ES-I3 (cell line): ENCODE results near the gene NPB.

ENCODE experiments used
- H3K36me3 ChIP-seq: 2 replicates; pipeline ENCODE4 v1.6.1; 2013; ENCODE audit warnings: mild to moderate bottlenecking, low read length, control low read depth, moderate library complexity; ENCODE audit not compliant: insufficient read depth
- H3K4me1 ChIP-seq: 2 replicates; pipeline ENCODE4 v1.6.1; 2013; ENCODE audit warnings: mild to moderate bottlenecking, control low read depth, low read length; ENCODE audit not compliant: insufficient read depth
- H3K9ac ChIP-seq: 2 replicates; pipeline ENCODE4 v1.6.1; 2013; ENCODE audit warnings: low read depth, mild to moderate bottlenecking, low read length, moderate library complexity
- H3K9me3 ChIP-seq: 2 replicates; pipeline ENCODE4 v1.6.1; 2013; ENCODE audit warnings: mild to moderate bottlenecking, low read length, moderate library complexity; ENCODE audit not compliant: control insufficient read depth, insufficient read depth

Gene NPB

DNA sequence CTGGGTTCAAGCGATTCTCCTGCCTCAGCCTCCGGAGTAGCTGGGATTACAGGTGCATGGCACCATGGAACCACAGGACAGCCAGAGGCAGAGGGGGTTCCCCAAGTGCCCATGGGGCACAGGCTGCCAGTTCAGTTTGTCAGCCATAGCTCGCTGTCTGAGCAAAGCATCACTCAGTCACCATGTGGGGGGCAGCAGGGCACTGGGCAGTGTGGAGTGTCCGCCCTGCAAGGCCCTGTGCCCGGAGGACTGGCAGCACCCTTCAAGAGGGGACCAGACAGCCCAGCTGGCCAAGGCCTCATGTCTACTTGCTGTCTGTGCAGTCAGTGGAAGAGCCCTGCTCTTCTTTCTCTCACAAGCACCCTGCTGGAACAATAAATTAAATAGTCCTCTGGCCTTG is 17.1 kb upstream of the NPB start:
- peaks cover 3% of the 10 kb centered on the region for H3K4me1 ChIP-seq
- no peak overlapping the region for H3K9ac ChIP-seq
- H3K36me3 ChIP-seq = peaks cover 41% of the 10 kb centered on the region
- H3K9me3 ChIP-seq = no peaks in the 10 kb centered on the region

DNA sequence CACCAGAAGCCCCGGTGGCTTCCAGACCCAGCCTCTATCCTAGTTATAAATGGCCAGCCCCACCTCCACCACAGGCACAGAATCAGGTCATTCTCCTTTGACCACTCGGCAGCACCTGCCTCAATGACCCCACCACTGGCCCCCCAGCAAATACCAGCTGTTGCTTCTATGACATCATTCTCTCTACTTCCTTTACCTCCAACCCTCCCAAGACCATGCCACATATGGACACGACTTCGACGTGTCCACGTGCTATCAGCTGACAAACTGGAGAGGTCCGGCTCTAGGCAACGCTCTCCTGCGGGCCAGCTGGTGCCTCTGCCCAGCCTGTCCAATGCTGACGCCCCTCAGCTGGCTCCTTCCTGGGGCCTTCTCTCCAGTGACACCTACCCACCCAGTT is 16.6 kb upstream of the NPB start:
- Histone ChIP-seq H3K9ac (no peak overlapping the region), H3K9me3 (no peaks in the 10 kb centered on the region), H3K36me3 (peaks cover 46% of the 10 kb centered on the region), H3K4me1 (peaks cover 8% of the 10 kb centered on the region)

DNA sequence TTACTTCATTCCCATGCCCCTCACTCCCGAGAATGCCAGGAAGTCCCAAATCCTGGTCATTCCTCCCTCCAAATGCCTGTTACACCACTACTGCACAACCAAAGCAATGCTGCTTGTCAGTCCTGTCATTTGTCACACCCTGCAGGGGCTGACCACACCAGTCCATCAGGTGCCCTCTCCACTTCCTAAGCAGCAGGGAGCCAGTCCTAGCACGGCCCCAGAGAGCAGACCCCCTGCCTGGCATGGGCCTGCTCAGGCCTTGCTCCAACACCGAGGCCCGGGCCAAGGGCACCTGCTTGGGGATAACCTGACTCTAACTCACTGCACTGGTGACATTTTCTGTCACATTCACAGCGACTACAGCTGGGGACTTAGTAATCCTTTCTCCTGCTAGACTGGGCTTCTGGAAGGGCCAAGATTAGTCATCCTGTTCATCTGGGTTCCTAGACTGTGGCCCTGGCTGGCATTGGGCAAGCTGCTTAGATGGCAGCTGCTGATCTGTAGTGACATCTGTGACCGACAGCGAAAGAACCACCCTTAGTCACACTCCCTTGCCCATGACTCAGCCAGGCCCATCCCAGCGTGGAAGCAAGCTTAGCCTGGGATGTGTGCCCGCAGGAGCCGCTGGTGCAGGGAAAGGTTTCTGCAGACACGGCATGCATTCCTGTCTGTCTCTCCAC is 16.0 kb upstream of the NPB start:
- no peak overlapping the region for H3K9ac ChIP-seq

DNA sequence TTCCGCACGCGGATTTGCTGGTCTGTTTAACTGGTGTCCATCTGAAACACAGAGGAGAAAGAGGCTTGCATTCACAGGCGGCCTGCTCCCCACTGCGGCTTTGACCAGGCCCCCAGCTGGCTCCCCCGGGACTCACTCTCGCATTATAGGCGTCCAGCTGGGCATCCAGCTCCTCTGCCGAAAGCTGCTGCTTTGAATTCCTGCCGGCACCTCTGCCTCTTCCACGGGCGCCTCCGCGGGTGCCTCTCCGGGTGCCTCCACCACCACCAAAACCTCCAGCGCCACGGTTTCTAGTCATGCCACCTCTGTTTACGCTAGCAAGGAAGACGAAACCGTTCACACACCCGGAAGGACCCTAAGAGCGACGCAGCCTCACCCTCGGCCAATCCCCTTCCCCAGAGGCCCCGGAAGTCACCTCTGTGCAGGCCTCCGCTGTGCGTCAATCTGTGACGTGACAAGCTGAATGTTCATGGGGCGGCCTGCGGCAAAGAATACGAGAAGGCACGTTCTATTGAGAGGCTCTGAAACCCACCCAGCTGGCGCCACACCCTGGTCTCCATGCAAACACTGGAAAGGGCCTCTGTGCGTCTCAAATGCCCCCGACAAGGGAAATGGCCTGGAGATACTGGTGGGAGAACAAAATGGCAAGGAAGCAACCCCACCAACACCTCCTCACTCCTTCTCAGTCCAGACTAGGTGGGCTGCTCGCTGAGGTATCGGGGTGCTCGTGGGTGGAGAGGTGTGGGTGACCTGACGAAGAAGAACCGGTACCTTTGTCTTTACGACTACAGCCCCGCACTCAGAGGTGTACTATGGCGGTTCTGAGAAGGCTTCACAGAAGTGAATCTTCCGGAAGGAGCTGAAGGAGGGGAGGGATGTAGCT is 13.7 kb upstream of the NPB start:
- Histone ChIP-seq H3K4me1 (peaks cover 8% of the 10 kb centered on the region), H3K9me3 (no peaks in the 10 kb centered on the region), H3K9ac (no peak overlapping the region), H3K36me3 (peaks cover 40% of the 10 kb centered on the region)

More for the DNA sequence above, 16.0 kb upstream of the NPB start:
- Histone ChIP-seq H3K36me3 (peaks cover 45% of the 10 kb centered on the region), H3K4me1 (peaks cover 8% of the 10 kb centered on the region), H3K9me3 (no peaks in the 10 kb centered on the region)

DNA sequence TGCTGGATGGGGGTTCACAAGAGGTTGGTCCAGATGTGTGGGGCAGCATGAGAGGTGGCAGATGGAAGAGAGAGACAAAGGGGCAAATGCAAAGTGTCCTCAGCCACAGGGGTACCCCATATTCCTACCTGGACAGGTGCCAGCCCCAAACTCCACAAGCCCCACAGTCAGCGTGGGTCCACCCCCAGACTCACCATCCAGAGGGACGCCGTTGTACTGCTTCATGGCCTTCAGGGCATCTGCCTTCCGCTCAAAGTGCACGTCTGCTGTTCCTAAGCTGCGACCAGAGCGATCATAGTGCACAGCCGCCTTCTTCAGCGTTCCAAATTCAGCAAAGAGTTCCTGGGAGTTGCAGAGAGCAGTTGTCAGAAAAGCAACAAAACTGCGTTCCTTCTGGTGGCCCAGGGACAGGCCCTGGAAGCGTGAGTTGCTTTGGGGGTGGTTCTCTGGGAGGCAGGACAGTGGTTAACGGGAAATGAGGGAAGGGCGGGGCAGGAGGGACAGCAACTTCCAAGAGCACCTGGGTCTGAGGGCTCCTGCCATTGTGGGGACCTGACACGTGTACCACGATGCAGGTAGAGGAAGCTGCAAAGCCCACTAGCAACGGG is 12.9 kb upstream of the NPB start:
- peaks cover 39% of the 10 kb centered on the region for H3K36me3 ChIP-seq

DNA sequence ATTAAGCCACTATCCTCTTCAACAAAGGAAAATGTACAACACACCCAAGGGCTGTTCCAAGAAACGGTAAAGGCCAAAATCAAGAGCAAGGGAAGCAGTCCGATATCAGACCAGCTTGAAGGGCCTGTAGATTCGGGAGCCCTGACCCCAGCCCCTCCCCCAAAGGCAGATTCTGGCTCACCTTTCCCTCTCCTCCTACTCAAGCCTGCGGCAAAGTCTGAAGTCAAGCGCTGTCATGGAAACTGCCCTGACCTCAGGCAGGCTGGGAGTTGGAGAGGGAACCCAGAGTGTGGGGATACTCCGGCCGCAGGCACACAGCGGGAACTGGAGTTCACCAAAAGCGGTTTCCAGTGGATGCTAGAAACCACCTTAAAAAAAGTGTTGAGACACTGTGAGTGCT is 12.4 kb upstream of the NPB start:
- Histone ChIP-seq H3K36me3 (peaks cover 38% of the 10 kb centered on the region), H3K9ac (no peak overlapping the region)

More for the DNA sequence above, 12.9 kb upstream of the NPB start:
- Histone ChIP-seq H3K9me3 (no peaks in the 10 kb centered on the region), H3K9ac (no peak overlapping the region), H3K4me1 (peaks cover 8% of the 10 kb centered on the region)

DNA sequence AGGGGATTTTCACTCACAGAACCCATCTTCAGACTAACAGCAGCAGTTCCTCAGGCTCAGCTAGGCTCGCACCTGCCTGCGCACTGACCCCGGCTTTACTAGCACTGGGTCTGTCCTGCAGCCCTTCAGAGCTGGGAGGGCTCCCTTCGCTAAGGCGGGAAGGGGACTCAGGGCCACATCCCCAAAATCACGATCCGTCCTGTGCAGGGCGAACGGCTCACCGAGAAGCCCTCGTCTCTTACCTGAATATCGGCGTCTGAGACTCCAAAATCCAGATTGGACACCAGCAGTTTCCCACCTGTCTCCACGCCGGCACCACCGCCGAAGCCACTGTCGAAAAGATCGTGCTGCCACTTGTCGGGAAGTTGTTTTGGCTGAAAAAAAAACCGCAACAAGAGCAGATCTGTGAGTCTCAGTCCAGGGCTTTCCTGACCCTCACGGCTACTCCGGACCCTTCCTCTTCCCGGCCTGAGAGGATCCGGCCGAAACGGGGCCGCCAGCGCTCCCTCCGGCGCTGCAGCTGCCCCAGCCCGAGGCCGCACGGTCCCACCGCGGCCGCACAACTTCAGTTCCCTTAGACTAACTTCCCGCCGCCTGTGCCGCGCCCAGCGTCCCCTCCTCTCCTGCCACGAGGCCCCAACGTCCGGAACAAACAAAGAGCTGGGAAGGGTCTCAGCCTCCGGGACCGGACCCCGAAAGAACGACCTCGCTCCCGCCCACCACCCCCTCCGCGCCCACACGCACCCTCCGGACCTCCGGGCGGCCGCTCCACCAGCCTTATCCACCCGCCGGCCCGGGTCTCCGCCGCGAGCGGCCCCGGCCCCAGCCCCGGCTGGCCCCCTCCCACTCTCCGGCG is 11.4 kb upstream of the NPB start:
- H3K4me1 ChIP-seq = peaks cover 8% of the 10 kb centered on the region
- no peaks in the 10 kb centered on the region for H3K9me3 ChIP-seq
- H3K9ac ChIP-seq = peak overlapping the region; percentile 93
- H3K36me3 ChIP-seq = peaks cover 43% of the 10 kb centered on the region

More for the DNA sequence above, 12.4 kb upstream of the NPB start:
- Histone ChIP-seq H3K4me1 (peaks cover 8% of the 10 kb centered on the region), H3K9me3 (no peaks in the 10 kb centered on the region)

DNA sequence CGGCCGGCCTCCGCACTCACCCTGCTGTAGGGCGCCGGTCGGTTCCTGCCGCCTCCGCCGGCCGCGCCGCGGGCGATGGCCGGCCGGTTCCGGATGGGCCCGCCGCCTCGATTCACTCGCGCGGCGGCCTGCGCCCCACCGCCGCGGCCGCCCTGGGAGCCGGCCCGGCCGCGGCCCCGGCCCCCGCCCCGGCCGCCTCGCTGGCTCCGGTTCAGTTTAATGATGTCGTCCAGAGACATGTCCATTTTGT is 10.8 kb upstream of the NPB start:
- Histone ChIP-seq H3K4me1 (peaks cover 8% of the 10 kb centered on the region), H3K36me3 (peaks cover 43% of the 10 kb centered on the region), H3K9ac (peak overlapping the region; percentile 93), H3K9me3 (no peaks in the 10 kb centered on the region)

DNA sequence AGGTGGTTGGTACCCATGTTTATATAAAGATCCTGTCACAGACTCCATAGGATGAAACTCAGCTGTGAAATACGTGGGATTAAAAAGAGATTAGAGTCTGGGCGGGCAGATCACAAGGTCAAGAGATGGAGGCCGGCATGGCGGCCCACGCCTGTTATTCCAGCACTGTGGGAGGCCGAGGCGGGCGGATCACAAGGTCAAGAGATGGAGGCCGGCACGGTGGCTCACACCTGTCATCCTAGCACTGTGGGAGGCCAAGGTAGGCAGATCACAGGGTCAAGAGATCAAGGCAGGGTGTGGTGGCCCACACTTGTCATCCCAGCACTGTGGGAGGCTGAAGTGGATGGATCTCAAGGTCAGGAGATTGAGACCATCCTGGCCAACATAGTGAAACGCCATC is 6.6 kb upstream of the NPB start:
- peaks cover 18% of the 10 kb centered on the region for H3K36me3 ChIP-seq
- no peak overlapping the region for H3K9ac ChIP-seq
- peaks cover under 1% of the 10 kb centered on the region for H3K4me1 ChIP-seq
- no peaks in the 10 kb centered on the region for H3K9me3 ChIP-seq

DNA sequence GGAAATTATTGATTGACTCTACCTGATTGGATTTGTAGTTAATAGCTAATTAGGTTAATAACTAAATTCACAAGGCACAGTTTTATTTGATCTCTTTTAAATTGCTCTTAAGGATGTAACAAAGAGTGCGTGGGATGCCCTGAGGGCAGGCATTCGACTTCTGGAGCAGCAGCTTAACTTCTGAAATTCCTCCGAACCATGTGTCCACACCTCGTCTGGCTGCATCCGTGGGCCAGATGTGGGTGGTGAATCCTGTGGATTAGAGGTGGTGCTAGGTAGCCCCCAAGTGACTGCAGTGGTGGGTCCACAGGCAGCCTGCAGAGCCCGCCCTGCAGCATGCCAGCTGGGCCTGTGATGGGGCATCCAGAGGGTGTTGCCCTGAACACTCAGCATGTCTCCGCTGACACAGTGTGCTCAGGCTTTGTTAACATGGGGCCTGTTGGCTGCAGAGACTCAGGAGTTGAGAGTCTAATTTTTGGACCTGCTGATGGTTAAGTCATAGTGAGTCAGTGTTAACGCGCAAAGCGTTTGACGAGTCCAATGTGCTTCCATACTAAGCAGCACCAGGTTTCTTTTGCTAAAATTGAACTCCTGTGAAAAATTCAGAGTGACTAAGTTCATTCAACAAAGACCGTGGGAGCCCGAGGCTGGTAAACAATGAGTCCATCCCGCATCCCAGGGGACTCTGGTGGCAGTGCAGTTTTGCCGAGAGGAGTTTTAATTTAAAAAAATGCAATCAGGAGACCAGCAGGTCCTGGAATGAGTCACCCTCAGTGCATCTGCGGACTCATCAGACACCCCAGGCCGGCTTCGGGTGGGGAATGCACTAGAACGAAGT is 3.8 kb upstream of the NPB start:
- no peak overlapping the region for H3K9ac ChIP-seq
- no peaks in the 10 kb centered on the region; the same call in 1 of the 2 replicates for H3K4me1 ChIP-seq
- peaks cover 18% of the 10 kb centered on the region; the same call in 1 of the 2 replicates for H3K36me3 ChIP-seq

DNA sequence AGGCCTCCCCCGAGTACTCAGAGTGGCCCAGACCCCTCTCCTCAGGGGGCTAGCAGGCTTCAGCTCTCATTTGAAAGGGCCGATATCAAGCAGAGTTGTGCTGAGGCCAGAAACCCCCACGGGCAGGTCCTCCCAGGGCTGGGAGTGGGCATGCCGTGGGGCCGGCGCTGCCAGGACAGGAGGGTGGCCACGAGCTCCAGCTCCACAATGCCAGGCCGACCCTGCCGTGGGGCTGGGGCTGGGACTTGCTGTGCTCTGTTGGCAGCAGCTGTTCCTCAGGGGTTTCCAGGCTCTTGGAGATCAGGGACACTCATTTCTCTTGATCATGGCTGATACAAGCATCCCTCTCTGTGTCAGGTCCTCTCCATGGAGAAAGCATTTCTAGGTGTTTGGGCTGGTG is 3.2 kb upstream of the NPB start:
- H3K4me1 ChIP-seq = no peaks in the 10 kb centered on the region; the same call in 1 of the 2 replicates
- no peaks in the 10 kb centered on the region for H3K9me3 ChIP-seq
- H3K36me3 ChIP-seq = peaks cover 18% of the 10 kb centered on the region; the same call in 1 of the 2 replicates
- H3K9ac ChIP-seq = no peak overlapping the region

More for the DNA sequence above, 3.8 kb upstream of the NPB start:
- no peaks in the 10 kb centered on the region for H3K9me3 ChIP-seq

DNA sequence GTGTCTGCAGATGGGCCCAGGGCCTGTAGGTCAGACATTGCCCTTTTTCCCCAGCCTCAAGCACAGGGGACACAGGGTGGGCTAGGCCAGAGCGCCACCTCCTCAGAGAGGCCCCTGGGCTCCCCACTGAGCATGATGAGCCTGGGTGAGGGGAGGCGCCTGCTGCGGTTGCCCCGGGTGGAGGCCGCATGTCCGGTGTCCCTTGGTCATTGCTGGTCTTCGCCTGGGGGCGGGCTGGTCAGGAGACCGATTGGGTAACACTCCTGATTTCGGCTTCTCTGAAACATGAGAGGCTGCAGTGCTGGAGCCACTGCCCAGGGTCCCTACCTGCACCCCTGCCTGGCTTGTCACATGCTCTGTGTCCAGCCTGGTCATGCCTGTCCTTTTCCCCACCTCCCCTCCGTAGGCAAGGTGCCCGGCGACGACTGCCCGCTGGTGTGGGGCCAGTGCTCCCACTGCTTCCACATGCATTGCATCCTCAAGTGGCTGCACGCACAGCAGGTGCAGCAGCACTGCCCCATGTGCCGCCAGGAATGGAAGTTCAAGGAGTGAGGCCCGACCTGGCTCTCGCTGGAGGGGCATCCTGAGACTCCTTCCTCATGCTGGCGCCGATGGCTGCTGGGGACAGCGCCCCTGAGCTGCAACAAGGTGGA is 2.4 kb upstream of the NPB start:
- Histone ChIP-seq H3K36me3 (peaks cover 14% of the 10 kb centered on the region; the same call in 1 of the 2 replicates), H3K9ac (no peak overlapping the region), H3K4me1 (no peaks in the 10 kb centered on the region; the same call in 1 of the 2 replicates), H3K9me3 (no peaks in the 10 kb centered on the region)
